HepG2 (cell line): ENCODE data around the gene GRAMD4. TPM values are rescaled to one million over a fixed set of nuclear protein-coding genes. Genes with fewer than 3 reads are reported as not detected.

Experiments
- ATAC-seq: fragments of 200-7000 bp; cut with Tn5 transposase; 3 replicates; pipeline ENCODE4 v1.9.1; 2020; ENCODE audit warnings: mild to moderate bottlenecking, moderate library complexity
- BruUV-seq: library from RNA; stranded (reverse); fragments of 400-500 nt; replicated peaks from 2 replicates; lab custom pipeline; 2021; lab: Mats Ljungman, UMichigan
- CTCF ChIA-PET: fragments of 300-600 bp; formaldehyde crosslinking; extraction: SDS; loops from one replicate; lab custom pipeline; 2021; ENCODE audit warnings: low total read pairs, inconsistent platforms, low intra/inter-chr PET ratio; lab: Yijun Ruan, JAX
- POLR2A ChIA-PET: fragments of 350-600 bp; sonication (Branson Sonifier 250); formaldehyde crosslinking; loops from one replicate; lab custom pipeline; 2020; ENCODE audit warnings: antibody characterized with exemption, inconsistent platforms; lab: Yijun Ruan, JAX
- DNase-seq: peaks from one replicate; pipeline ENCODE4 v3.0.0-alpha.2; 2015; ENCODE audit warnings: low spot score
- FAIRE-seq: peaks from 3 replicates; lab custom pipeline; 2011; peaks lifted over from hg19 to GRCh38; lab: Jason Lieb, UNC
- H2AFZ ChIP-seq: one replicate; pipeline ENCODE4 v1.6.1; 2011; ENCODE audit warnings: low read length, inconsistent platforms
- H3K27ac ChIP-seq: fragments of 300-600 bp; 3 replicates; pipeline ENCODE4 v1.8.0; 2011; ENCODE audit warnings: mixed run types, mild to moderate bottlenecking, mixed read lengths, low read length, inconsistent platforms; ENCODE audit not compliant: insufficient read depth; ENCODE audit errors: extremely low read length
- H3K27me3 ChIP-seq, 2 experiments: fragments of 200-600 bp in 1 of 2; 2 replicates in 1 of 2; 3 replicates in 1 of 2; pipeline versions ENCODE4 v1.6.0 to v1.8.0; 2011; ENCODE audit warnings: low read length in 2 of 2, mild to moderate bottlenecking in 2 of 2, moderate library complexity in 2 of 2, inconsistent platforms in 1 of 2; ENCODE audit not compliant: insufficient read depth in 2 of 2, control insufficient read depth in 1 of 2
- H3K36me3 ChIP-seq, 2 experiments: fragments of 200-600 bp in 1 of 2; replicated peaks in 1 of 2; 2 replicates in 1 of 2; 3 replicates in 1 of 2; pipeline versions ENCODE4 v1.5.1 to v1.8.0; 2011; ENCODE audit warnings: low read length in 2 of 2, inconsistent platforms in 1 of 2; ENCODE audit not compliant: insufficient read depth in 2 of 2, control insufficient read depth in 1 of 2
- H3K4me1 ChIP-seq: 2 replicates; pipeline ENCODE4 v1.5.1; 2012; ENCODE audit warnings: low read length, inconsistent platforms; ENCODE audit not compliant: insufficient read depth
- H3K4me2 ChIP-seq: 2 replicates; pipeline ENCODE4 v1.6.0; 2011; ENCODE audit warnings: low read depth, low read length, inconsistent platforms
- H3K4me3 ChIP-seq, 3 experiments: fragments of 200-600 bp in 1 of 3; sonication (generic), shearing (Covaris generic) in 1 of 3; replicated peaks in 1 of 3; 2 replicates each; pipeline ENCODE4 v1.5.1; 2011 to 2016; ENCODE audit warnings: low read length in 3 of 3, inconsistent platforms in 2 of 3, low read depth in 2 of 3, mild to moderate bottlenecking in 2 of 3, control low read depth in 1 of 3, mixed read lengths in 1 of 3; ENCODE audit not compliant: insufficient read depth in 1 of 3
- H3K79me2 ChIP-seq: one replicate; pipeline ENCODE4 v1.6.1; 2011; ENCODE audit warnings: low read length, inconsistent platforms; ENCODE audit not compliant: insufficient read depth
- H3K9ac ChIP-seq: 2 replicates; pipeline ENCODE4 v1.6.0; 2011; ENCODE audit warnings: mild to moderate bottlenecking, low read depth, low read length, inconsistent platforms; ENCODE audit not compliant: insufficient read depth
- H3K9me3 ChIP-seq: 2 replicates; pipeline ENCODE4 v1.5.1; 2012; ENCODE audit warnings: mild to moderate bottlenecking, low read length
- H4K20me1 ChIP-seq: 2 replicates; pipeline ENCODE4 v1.6.0; 2011; ENCODE audit warnings: inconsistent platforms, mild to moderate bottlenecking, low read length, moderate library complexity; ENCODE audit not compliant: insufficient read depth
- AKAP8 ChIP-seq: sonication (generic); formaldehyde crosslinking; IDR thresholded peaks from 2 replicates; pipeline ENCODE4 v1.5.1; 2020; ENCODE audit warnings: mild to moderate bottlenecking, missing genetic modification reagents
- BORCS8-MEF2B ChIP-seq: sonication (generic); formaldehyde crosslinking; IDR thresholded peaks from 2 replicates; pipeline ENCODE4 v1.8.0; 2022; ENCODE audit warnings: mild to moderate bottlenecking, missing genetic modification reagents
- POGZ ChIP-seq: sonication (generic); formaldehyde crosslinking; IDR thresholded peaks from 2 replicates; pipeline ENCODE4 v1.4.0; 2020; ENCODE audit warnings: mild to moderate bottlenecking, missing genetic modification reagents
- ZNF253 ChIP-seq: sonication (generic); formaldehyde crosslinking; IDR thresholded peaks from 2 replicates; pipeline ENCODE4 v1.8.0; 2022; ENCODE audit warnings: mild to moderate bottlenecking, missing genetic modification reagents, borderline replicate concordance
- ZNF3 ChIP-seq: IDR thresholded peaks from 2 replicates; pipeline ENCODE4 v1.7.0; 2017; ENCODE audit warnings: inconsistent platforms
- ZNF558 ChIP-seq: sonication (generic); formaldehyde crosslinking; IDR thresholded peaks from 2 replicates; pipeline ENCODE4 v1.9.0; 2022; ENCODE audit warnings: mild to moderate bottlenecking, missing genetic modification reagents, borderline replicate concordance
- WGBS: methylation state at CpG from one replicate; pipeline ENCODE4 v1.1.6; 2017; ENCODE audit warnings: low lambda C conversion rate; 5-methylcytosine and 5-hydroxymethylcytosine counted together
- in situ Hi-C: cut with HindIII; loops from 2 replicates; pipeline ENCODE4 v1.10.0; 2017; ENCODE audit warnings: low pct_unique_long_range_greater_than_20kb; ENCODE audit not compliant: extremely low pct_ligation_motif_present
- intact Hi-C: fragments of 100-400 bp; cut with micrococcal nuclease; formaldehyde crosslinking; loops from one replicate; pipeline ENCODE4 v1.10.0; 2022; ENCODE audit not compliant: unreplicated experiment
- polyA plus RNA-seq, 8 experiments: library from polyadenylated mRNA; depleted of rRNA in 3 of 8; stranded (reverse) in 7 of 8; unstranded in 1 of 8; fragments of >200 nt; fragmentation: Illumina TruSeq in 4 of 8; extraction: Trizol in 4 of 8; gene quantifications; 2 replicates each; pipeline versions ENCODE4 v1.2.1 to v1.2.3, GENCODE V29; 2011 to 2016; ENCODE audit warnings: low read depth in 4 of 8, missing spikeins in 1 of 8, mixed read lengths in 1 of 8; ENCODE audit not compliant: insufficient read depth in 1 of 8
- total RNA-seq, 5 experiments: library from RNA; depleted of rRNA; stranded (reverse); fragments of >200 nt; fragmentation: Illumina TruSeq; extraction: Trizol; gene quantifications; 2 replicates each; pipeline ENCODE4 v1.2.3, GENCODE V29; 2016; ENCODE audit warnings: low read depth in 1 of 5
- TF ChIP-seq, protein P1 (sequence below): sonication (generic); formaldehyde crosslinking; IDR thresholded peaks from 2 replicates; pipeline ENCODE4 v1.9.0; 2022; ENCODE audit warnings: low read depth, missing genetic modification reagents

The GRAMD4 gene
- total and polyA plus RNA-seq, 2 of the 13 experiments (the other 11 are each of a cell fraction or from before 2014, with no cell fraction given) = 15.2 to 15.7 TPM

DNA sequence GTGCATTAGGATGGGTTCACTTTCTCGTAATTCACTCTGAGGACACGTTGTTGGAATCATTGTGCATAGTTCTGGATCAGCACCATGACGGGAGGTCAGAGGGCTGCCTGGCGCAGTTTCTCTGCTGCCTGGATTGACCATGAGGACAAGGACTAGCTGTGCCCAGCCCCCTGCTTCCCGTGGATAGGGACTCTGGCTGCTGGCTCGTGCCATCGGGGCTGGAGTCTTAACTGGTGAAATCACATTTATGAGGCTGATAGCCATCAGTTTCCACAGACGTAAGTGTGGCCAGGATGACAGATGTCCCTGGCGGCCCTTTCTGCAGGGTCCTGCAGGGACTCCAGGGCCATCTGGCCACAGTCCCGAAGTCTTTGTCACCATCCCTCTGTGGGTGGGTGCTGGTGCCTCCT is 24.1 kb upstream of the GRAMD4 start (continued):
- TF ChIP-seq POGZ (CRISPR knock-in tag) (no peak), BORCS8-MEF2B (CRISPR knock-in tag) (no peak), ZNF253 (no peak), AKAP8 (CRISPR knock-in tag) (no peak)

DNA sequence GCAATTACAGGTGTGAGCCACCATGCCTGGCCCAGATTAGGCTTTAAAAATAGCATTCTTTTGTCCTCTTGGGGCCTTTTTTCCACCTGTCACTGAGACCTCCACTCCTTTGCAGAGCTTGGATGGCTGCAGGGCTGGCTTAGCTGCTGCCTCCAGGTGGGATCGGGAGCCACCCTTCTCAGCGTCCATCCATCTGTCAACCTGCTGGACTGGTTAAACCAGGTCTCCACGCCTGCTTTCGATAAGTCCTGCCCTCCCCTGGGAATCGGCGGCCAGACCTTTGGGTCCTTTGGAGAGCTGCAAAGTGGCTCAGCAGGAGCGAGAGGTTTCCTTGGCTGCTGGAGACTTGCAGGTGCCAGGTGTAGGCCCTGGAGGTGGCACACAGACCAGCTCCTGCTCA is 23.4 kb upstream of the GRAMD4 start:
- Histone ChIP-seq H2AFZ (no peak overlapping the region), H3K79me2 (no peaks in the 10 kb centered on the region), H3K9ac (no peak overlapping the region), H3K9me3 (no peaks in the 10 kb centered on the region), H3K4me2 (no peak overlapping the region), H3K27ac (no peak overlapping the region), H3K27me3 (no peaks in the 10 kb centered on the region), H3K4me1 (no peaks in the 10 kb centered on the region), H3K4me3 (no peak overlapping the region), H3K36me3 (no peaks in the 10 kb centered on the region; a peak in 1 of 5 replicates), H4K20me1 (no peaks in the 10 kb centered on the region)
- in situ Hi-C loops = no loop called here
- CTCF ChIA-PET = no interaction called here
- no peak for FAIRE-seq
- no TSS peak for BruUV-seq
- TF ChIP-seq, protein P1, sequence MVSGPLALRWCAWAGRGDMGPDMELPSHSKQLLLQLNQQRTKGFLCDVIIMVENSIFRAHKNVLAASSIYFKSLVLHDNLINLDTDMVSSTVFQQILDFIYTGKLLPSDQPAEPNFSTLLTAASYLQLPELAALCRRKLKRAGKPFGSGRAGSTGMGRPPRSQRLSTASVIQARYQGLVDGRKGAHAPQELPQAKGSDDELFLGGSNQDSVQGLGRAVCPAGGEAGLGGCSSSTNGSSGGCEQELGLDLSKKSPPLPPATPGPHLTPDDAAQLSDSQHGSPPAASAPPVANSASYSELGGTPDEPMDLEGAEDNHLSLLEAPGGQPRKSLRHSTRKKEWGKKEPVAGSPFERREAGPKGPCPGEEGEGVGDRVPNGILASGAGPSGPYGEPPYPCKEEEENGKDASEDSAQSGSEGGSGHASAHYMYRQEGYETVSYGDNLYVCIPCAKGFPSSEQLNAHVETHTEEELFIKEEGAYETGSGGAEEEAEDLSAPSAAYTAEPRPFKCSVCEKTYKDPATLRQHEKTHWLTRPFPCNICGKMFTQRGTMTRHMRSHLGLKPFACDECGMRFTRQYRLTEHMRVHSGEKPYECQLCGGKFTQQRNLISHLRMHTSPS = no peak
- TF ChIP-seq ZNF558 (CRISPR knock-in tag) (no peak), ZNF253 (no peak), ZNF3 (no peak)
- no peak for DNase-seq
- POLR2A ChIA-PET = no interaction called here
- WGBS = 95% methylated on average over 7 of the region's 7 CpGs
- intact Hi-C loops = no loop called here
- no peak for ATAC-seq
